ENCODE results near the gene LUC7L2. TPM values are rescaled to one million over a fixed set of nuclear protein-coding genes. Genes with fewer than 3 reads are reported as not detected.

LUC7L2 gene
- total and polyA plus RNA-seq, 9 of the 15 experiments (the other 6 are each of a cell fraction or from before 2014, with no cell fraction given): 56.1 to 207 (median 141) TPM

- TF ChIP-seq, protein P1, sequence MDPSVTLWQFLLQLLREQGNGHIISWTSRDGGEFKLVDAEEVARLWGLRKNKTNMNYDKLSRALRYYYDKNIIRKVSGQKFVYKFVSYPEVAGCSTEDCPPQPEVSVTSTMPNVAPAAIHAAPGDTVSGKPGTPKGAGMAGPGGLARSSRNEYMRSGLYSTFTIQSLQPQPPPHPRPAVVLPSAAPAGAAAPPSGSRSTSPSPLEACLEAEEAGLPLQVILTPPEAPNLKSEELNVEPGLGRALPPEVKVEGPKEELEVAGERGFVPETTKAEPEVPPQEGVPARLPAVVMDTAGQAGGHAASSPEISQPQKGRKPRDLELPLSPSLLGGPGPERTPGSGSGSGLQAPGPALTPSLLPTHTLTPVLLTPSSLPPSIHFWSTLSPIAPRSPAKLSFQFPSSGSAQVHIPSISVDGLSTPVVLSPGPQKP (CRISPR knock-in tag; IDR thresholded peaks at IDR 0.05): no peak
- TF ChIP-seq GATA2 (CRISPR knock-in tag; IDR thresholded peaks at IDR 0.05): no peak
- TF ChIP-seq TCF7L2 (IDR thresholded peaks at IDR 0.05; ENCODE audit: low read depth, low read length): no peak
- TF ChIP-seq NCOA6 (IDR thresholded peaks at IDR 0.05): peak; percentile 97
- TF ChIP-seq, protein P2, sequence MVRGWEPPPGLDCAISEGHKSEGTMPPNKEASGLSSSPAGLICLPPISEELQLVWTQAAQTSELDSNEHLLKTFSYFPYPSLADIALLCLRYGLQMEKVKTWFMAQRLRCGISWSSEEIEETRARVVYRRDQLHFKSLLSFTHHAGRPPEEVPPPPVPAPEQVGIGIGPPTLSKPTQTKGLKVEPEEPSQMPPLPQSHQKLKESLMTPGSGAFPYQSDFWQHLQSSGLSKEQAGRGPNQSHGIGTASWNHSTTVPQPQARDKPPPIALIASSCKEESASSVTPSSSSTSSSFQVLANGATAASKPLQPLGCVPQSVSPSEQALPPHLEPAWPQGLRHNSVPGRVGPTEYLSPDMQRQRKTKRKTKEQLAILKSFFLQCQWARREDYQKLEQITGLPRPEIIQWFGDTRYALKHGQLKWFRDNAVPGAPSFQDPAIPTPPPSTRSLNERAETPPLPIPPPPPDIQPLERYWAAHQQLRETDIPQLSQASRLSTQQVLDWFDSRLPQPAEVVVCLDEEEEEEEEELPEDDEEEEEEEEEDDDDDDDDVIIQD (CRISPR knock-in tag; IDR thresholded peaks at IDR 0.05): no peak
- no peak for TF ChIP-seq STAT5B (CRISPR knock-in tag; IDR thresholded peaks at IDR 0.05)
- peak in 1 of 2 experiments; percentile 80; a peak in 2 of 4 replicates for TF ChIP-seq CSDE1 (IDR thresholded peaks at IDR 0.05)
- no peak for TF ChIP-seq HSF4 (CRISPR knock-in tag; IDR thresholded peaks at IDR 0.05; ENCODE audit: borderline replicate concordance)
- no peak for TF ChIP-seq ZNF3 (CRISPR knock-in tag; IDR thresholded peaks at IDR 0.05)
- TF ChIP-seq MITF (IDR thresholded peaks at IDR 0.05): peak; percentile 67
- TF ChIP-seq NONO (IDR thresholded peaks at IDR 0.05; ENCODE audit: low read depth in 2 of 2, low read length in 1 of 2): peak; percentile 63 to 67; a peak in 3 of 4 replicates
- TF ChIP-seq, protein P3, sequence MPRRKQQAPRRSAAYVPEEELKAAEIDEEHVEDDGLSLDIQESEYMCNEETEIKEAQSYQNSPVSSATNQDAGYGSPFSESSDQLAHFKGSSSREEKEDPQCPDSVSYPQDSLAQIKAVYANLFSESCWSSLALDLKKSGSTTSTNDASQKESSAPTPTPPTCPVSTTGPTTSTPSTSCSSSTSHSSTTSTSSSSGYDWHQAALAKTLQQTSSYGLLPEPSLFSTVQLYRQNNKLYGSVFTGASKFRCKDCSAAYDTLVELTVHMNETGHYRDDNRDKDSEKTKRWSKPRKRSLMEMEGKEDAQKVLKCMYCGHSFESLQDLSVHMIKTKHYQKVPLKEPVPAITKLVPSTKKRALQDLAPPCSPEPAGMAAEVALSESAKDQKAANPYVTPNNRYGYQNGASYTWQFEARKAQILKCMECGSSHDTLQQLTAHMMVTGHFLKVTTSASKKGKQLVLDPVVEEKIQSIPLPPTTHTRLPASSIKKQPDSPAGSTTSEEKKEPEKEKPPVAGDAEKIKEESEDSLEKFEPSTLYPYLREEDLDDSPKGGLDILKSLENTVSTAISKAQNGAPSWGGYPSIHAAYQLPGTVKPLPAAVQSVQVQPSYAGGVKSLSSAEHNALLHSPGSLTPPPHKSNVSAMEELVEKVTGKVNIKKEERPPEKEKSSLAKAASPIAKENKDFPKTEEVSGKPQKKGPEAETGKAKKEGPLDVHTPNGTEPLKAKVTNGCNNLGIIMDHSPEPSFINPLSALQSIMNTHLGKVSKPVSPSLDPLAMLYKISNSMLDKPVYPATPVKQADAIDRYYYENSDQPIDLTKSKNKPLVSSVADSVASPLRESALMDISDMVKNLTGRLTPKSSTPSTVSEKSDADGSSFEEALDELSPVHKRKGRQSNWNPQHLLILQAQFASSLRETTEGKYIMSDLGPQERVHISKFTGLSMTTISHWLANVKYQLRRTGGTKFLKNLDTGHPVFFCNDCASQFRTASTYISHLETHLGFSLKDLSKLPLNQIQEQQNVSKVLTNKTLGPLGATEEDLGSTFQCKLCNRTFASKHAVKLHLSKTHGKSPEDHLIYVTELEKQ (CRISPR knock-in tag; IDR thresholded peaks at IDR 0.05): no peak
- TF ChIP-seq WHSC1 (IDR thresholded peaks at IDR 0.05; ENCODE audit: low read length): no peak
- TF ChIP-seq, protein P4, sequence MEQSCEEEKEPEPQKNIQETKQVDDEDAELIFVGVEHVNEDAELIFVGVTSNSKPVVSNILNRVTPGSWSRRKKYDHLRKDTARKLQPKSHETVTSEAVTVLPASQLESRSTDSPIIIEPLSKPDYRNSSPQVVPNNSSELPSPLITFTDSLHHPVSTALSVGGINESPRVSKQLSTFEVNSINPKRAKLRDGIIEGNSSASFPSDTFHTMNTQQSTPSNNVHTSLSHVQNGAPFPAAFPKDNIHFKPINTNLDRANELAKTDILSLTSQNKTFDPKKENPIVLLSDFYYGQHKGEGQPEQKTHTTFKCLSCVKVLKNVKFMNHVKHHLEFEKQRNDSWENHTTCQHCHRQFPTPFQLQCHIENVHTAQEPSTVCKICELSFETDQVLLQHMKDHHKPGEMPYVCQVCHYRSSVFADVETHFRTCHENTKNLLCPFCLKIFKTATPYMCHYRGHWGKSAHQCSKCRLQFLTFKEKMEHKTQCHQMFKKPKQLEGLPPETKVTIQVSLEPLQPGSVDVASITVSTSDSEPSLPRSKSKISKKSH (CRISPR knock-in tag; IDR thresholded peaks at IDR 0.05): no peak
- peak; percentile 89; the same call in 1 of the 2 replicates for TF ChIP-seq NR3C1 (CRISPR knock-in tag; IDR thresholded peaks at IDR 0.05)
- TF ChIP-seq ZNF507 (tag; conservative IDR thresholded peaks at IDR 0.05): no peak
- TF ChIP-seq ERF (CRISPR knock-in tag; IDR thresholded peaks at IDR 0.05): peak; percentile 87; the same call in 1 of the 2 replicates
- no peak for TF ChIP-seq ZNF57 (CRISPR knock-in tag; IDR thresholded peaks at IDR 0.05)
- TF ChIP-seq ZNF79 (CRISPR knock-in tag; IDR thresholded peaks at IDR 0.05; ENCODE audit: low read depth): no peak
These were observed at the start of gene LUC7L2 (continued) for GRCh38 chr7:139359366-139360209.
